ENCODE data around the gene APOC4. TPM values are rescaled to one million over a fixed set of nuclear protein-coding genes. Genes with fewer than 3 reads are reported as not detected.

Gene APOC4
- total RNA-seq, 1 experiment from 2014 or later: not detected

DNA sequence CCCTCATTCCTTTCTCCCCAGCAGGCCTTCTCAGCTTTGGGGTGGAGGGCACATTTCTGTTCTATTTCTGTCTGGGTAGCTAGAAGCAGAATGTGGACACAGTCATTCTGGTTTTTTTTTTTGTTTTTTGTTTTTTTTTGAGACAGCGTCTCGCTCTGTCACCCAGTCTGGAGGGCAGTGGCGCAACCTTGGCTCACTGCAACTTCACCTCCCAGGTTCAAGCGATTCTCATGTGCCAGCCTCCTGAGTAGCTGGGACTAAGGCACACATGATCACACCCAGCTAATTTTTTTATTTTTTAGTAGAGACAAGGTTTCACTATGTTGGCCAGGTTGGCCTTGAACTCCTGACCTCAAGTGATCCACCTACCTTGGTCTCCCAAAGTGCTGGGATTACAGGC is 33.4 kb downstream of the APOC4 start:
- no peak for DNase-seq (ENCODE audit: low read depth, low spot score)
- H3K27me3 ChIP-seq (ENCODE audit: control insufficient read depth, insufficient read depth, low read length): no peaks in the 10 kb centered on the region
- ChIA-PET CTCF (no interaction called here), POLR2A (no interaction called here)
- H3K4me3 ChIP-seq (ENCODE audit: low read depth in 2 of 2, low read length in 2 of 2): no peak overlapping the region
- no peaks in the 10 kb centered on the region for H3K9me3 ChIP-seq (ENCODE audit: control insufficient read depth, insufficient read depth, low read depth, low read length)
- intact Hi-C loops (cut with micrococcal nuclease; ENCODE audit: unreplicated experiment) (no loop called here), in situ Hi-C loops (cut with HindIII; ENCODE audit: low pct_unique_long_range_greater_than_20kb, low sequenced_read_pairs) (no loop called here)
- H3K27ac ChIP-seq (ENCODE audit: low read length): no peak overlapping the region
- TF ChIP-seq SIN3A (IDR thresholded peaks at IDR 0.05; ENCODE audit: borderline replicate concordance, insufficient read depth, low read depth, low read length) (no peak), TCF7L2 (IDR thresholded peaks at IDR 0.05; ENCODE audit: low read depth, low read length) (no peak), POLR2AphosphoS5 (IDR thresholded peaks at IDR 0.05; ENCODE audit: low read depth, low read length) (no peak)
- TF ChIP-seq, protein P1, sequence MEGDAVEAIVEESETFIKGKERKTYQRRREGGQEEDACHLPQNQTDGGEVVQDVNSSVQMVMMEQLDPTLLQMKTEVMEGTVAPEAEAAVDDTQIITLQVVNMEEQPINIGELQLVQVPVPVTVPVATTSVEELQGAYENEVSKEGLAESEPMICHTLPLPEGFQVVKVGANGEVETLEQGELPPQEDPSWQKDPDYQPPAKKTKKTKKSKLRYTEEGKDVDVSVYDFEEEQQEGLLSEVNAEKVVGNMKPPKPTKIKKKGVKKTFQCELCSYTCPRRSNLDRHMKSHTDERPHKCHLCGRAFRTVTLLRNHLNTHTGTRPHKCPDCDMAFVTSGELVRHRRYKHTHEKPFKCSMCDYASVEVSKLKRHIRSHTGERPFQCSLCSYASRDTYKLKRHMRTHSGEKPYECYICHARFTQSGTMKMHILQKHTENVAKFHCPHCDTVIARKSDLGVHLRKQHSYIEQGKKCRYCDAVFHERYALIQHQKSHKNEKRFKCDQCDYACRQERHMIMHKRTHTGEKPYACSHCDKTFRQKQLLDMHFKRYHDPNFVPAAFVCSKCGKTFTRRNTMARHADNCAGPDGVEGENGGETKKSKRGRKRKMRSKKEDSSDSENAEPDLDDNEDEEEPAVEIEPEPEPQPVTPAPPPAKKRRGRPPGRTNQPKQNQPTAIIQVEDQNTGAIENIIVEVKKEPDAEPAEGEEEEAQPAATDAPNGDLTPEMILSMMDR (IDR thresholded peaks at IDR 0.05): no peak
- TF ChIP-seq, protein P2, sequence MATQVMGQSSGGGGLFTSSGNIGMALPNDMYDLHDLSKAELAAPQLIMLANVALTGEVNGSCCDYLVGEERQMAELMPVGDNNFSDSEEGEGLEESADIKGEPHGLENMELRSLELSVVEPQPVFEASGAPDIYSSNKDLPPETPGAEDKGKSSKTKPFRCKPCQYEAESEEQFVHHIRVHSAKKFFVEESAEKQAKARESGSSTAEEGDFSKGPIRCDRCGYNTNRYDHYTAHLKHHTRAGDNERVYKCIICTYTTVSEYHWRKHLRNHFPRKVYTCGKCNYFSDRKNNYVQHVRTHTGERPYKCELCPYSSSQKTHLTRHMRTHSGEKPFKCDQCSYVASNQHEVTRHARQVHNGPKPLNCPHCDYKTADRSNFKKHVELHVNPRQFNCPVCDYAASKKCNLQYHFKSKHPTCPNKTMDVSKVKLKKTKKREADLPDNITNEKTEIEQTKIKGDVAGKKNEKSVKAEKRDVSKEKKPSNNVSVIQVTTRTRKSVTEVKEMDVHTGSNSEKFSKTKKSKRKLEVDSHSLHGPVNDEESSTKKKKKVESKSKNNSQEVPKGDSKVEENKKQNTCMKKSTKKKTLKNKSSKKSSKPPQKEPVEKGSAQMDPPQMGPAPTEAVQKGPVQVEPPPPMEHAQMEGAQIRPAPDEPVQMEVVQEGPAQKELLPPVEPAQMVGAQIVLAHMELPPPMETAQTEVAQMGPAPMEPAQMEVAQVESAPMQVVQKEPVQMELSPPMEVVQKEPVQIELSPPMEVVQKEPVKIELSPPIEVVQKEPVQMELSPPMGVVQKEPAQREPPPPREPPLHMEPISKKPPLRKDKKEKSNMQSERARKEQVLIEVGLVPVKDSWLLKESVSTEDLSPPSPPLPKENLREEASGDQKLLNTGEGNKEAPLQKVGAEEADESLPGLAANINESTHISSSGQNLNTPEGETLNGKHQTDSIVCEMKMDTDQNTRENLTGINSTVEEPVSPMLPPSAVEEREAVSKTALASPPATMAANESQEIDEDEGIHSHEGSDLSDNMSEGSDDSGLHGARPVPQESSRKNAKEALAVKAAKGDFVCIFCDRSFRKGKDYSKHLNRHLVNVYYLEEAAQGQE (IDR thresholded peaks at IDR 0.05; ENCODE audit: insufficient read depth in 1 of 2, low read depth in 2 of 2, low read length in 1 of 2): no peak
- no peaks in the 10 kb centered on the region for H3K4me1 ChIP-seq (ENCODE audit: control insufficient read depth, insufficient read depth, low read length)
- no peaks in the 10 kb centered on the region; the same call in 1 of the 2 replicates for H3K36me3 ChIP-seq (ENCODE audit: control insufficient read depth, insufficient read depth, low read length)
- no TSS peak for BruUV-seq (replicated peaks)
- ATAC-seq: no peak

DNA sequence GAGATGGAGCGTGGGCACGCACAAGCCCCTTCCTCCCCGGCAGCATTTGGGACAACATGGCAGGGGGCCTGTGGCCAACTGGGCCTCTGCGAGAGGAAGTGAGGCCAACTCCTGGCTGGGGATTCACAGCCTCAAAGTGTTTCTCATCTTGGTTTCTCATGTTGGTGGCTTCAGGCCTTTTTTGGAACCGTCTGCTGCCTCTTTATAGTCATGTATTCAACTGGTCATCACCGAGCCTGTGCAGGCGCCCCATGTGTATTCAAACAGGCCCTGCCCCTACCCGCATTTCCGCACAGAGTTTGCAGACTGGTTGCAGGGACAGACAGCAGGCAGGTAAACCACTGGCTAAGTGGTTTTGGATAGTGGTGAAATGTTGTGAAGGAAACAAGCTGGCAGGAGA is 42.0 kb downstream of the APOC4 start:
- POLR2A ChIA-PET: interaction anchor here (0.6 kb wide), 1 partner anchor 490 kb away, joined by 3 read pairs; no protein-coding TSS in a partner anchor

More for the DNA sequence above, 42.0 kb downstream of the APOC4 start:
- in situ Hi-C loops (cut with HindIII; ENCODE audit: low pct_unique_long_range_greater_than_20kb, low sequenced_read_pairs) (no loop called here), intact Hi-C loops (cut with micrococcal nuclease; ENCODE audit: unreplicated experiment) (no loop called here)
- H3K27me3 ChIP-seq (ENCODE audit: control insufficient read depth, insufficient read depth, low read length): no peaks in the 10 kb centered on the region
- H3K27ac ChIP-seq (ENCODE audit: low read length): no peak overlapping the region
- CTCF ChIA-PET: no interaction called here
- TF ChIP-seq, protein P1 (IDR thresholded peaks at IDR 0.05): no peak
- TF ChIP-seq SIN3A (IDR thresholded peaks at IDR 0.05; ENCODE audit: borderline replicate concordance, insufficient read depth, low read depth, low read length) (no peak), TCF7L2 (IDR thresholded peaks at IDR 0.05; ENCODE audit: low read depth, low read length) (no peak), POLR2AphosphoS5 (IDR thresholded peaks at IDR 0.05; ENCODE audit: low read depth, low read length) (no peak)
- TF ChIP-seq, protein P2 (IDR thresholded peaks at IDR 0.05; ENCODE audit: insufficient read depth in 1 of 2, low read depth in 2 of 2, low read length in 1 of 2): no peak
- no peak for ATAC-seq
- BruUV-seq (replicated peaks): no TSS peak
- no peak for DNase-seq (ENCODE audit: low read depth, low spot score)
- no peaks in the 10 kb centered on the region; the same call in 1 of the 2 replicates for H3K36me3 ChIP-seq (ENCODE audit: control insufficient read depth, insufficient read depth, low read length)
- H3K4me3 ChIP-seq (ENCODE audit: low read depth in 2 of 2, low read length in 2 of 2): no peak overlapping the region
- H3K9me3 ChIP-seq (ENCODE audit: control insufficient read depth, insufficient read depth, low read depth, low read length): no peaks in the 10 kb centered on the region
- H3K4me1 ChIP-seq (ENCODE audit: control insufficient read depth, insufficient read depth, low read length): no peaks in the 10 kb centered on the region

All from Panc1 (cell line).